Mesenchymal stem cell (in vitro differentiated cells and primary cell): ENCODE measurements around the gene GPHN.

Experiments
- DNase-seq: peaks from one replicate; pipeline ENCODE4 v3.0.0-alpha.2; 2013
- H2AFZ ChIP-seq: one replicate; pipeline ENCODE4 v1.6.1; 2013; ENCODE audit warnings: low read depth, mild to moderate bottlenecking, control low read depth, inconsistent platforms, low read length, moderate library complexity
- H2AK5ac ChIP-seq: 2 replicates; pipeline ENCODE4 v1.6.1; 2013; ENCODE audit warnings: low read length, moderate library complexity, mild to moderate bottlenecking, inconsistent platforms; ENCODE audit not compliant: severe bottlenecking
- H2BK120ac ChIP-seq: one replicate; pipeline ENCODE4 v1.6.1; 2013; ENCODE audit warnings: low read depth, mild to moderate bottlenecking, inconsistent platforms, low read length, moderate library complexity
- H2BK12ac ChIP-seq, 2 experiments: one replicate each; pipeline ENCODE4 v1.6.1; 2013; ENCODE audit warnings: inconsistent platforms in 2 of 2, low read length in 2 of 2, mild to moderate bottlenecking in 2 of 2, moderate library complexity in 2 of 2, control low read depth in 1 of 2
- H2BK15ac ChIP-seq: one replicate; pipeline ENCODE4 v1.6.1; 2013; ENCODE audit warnings: mild to moderate bottlenecking, low read depth, inconsistent platforms; ENCODE audit not compliant: poor library complexity, severe bottlenecking
- H2BK5ac ChIP-seq: 2 replicates; pipeline ENCODE4 v1.6.1; 2013; ENCODE audit warnings: low read depth, mild to moderate bottlenecking, low read length, control low read depth, inconsistent platforms; ENCODE audit not compliant: poor library complexity, severe bottlenecking
- H3K14ac ChIP-seq, 2 experiments: one replicate each; pipeline ENCODE4 v1.6.1; 2013; ENCODE audit warnings: inconsistent platforms in 2 of 2, low read length in 2 of 2, control low read depth in 1 of 2, mild to moderate bottlenecking in 1 of 2, moderate library complexity in 1 of 2
- H3K18ac ChIP-seq, 2 experiments: one replicate each; pipeline ENCODE4 v1.6.1; 2013; ENCODE audit warnings: inconsistent platforms in 2 of 2, low read length in 2 of 2, control low read depth in 1 of 2, low read depth in 1 of 2, mild to moderate bottlenecking in 1 of 2
- H3K23ac ChIP-seq, 2 experiments: one replicate each; pipeline ENCODE4 v1.6.1; 2013; ENCODE audit warnings: inconsistent platforms in 2 of 2, low read length in 2 of 2, mild to moderate bottlenecking in 2 of 2, moderate library complexity in 2 of 2, control low read depth in 1 of 2
- H3K27ac ChIP-seq: 2 replicates; pipeline ENCODE4 v1.5.1; 2013; ENCODE audit warnings: mild to moderate bottlenecking, moderate library complexity, low read length, control low read depth, inconsistent platforms; ENCODE audit not compliant: poor library complexity, severe bottlenecking
- H3K27me3 ChIP-seq, 2 experiments: 2 replicates each; pipeline versions ENCODE4 v1.6.1 to v1.7.0; 2013; ENCODE audit warnings: low read length in 2 of 2, mild to moderate bottlenecking in 2 of 2, moderate library complexity in 2 of 2, control low read depth in 1 of 2, inconsistent platforms in 1 of 2; ENCODE audit not compliant: control insufficient read depth in 1 of 2, insufficient read depth in 1 of 2
- H3K36me3 ChIP-seq, 2 experiments: 2 replicates each; pipeline versions ENCODE4 v1.6.1 to v1.7.0; 2013; ENCODE audit warnings: low read length in 2 of 2, control low read depth in 1 of 2, inconsistent platforms in 1 of 2, low read depth in 1 of 2, mild to moderate bottlenecking in 1 of 2; ENCODE audit not compliant: insufficient read depth in 2 of 2, control insufficient read depth in 1 of 2
- H3K4ac ChIP-seq, 2 experiments: one replicate each; pipeline ENCODE4 v1.6.1; 2013; ENCODE audit warnings: inconsistent platforms in 2 of 2, low read length in 2 of 2, mild to moderate bottlenecking in 2 of 2, moderate library complexity in 2 of 2, control low read depth in 1 of 2, low read depth in 1 of 2
- H3K4me1 ChIP-seq: 2 replicates; pipeline ENCODE4 v1.6.1; 2013; ENCODE audit warnings: low read depth, low read length, control low read depth; ENCODE audit not compliant: control insufficient read depth, insufficient read depth
- H3K4me2 ChIP-seq: 2 replicates; pipeline ENCODE4 v1.6.1; 2013; ENCODE audit warnings: low read length, mild to moderate bottlenecking, inconsistent platforms; ENCODE audit not compliant: poor library complexity, severe bottlenecking
- H3K4me3 ChIP-seq, 2 experiments: 2 replicates each; pipeline versions ENCODE4 v1.5.1 to v1.7.0; 2013; ENCODE audit warnings: low read length in 2 of 2, mild to moderate bottlenecking in 2 of 2, control low read depth in 1 of 2, low read depth in 1 of 2; ENCODE audit not compliant: insufficient read depth in 1 of 2
- H3K79me1 ChIP-seq: replicated peaks from 2 replicates; pipeline ENCODE4 v1.6.1; 2013; ENCODE audit warnings: mild to moderate bottlenecking, control low read depth, low read length, inconsistent platforms; ENCODE audit not compliant: poor library complexity, severe bottlenecking
- H3K9ac ChIP-seq: 2 replicates; pipeline ENCODE4 v1.7.0; 2013; ENCODE audit warnings: mild to moderate bottlenecking, low read length, moderate library complexity
- H3K9me3 ChIP-seq: 2 replicates; pipeline ENCODE4 v1.7.0; 2013; ENCODE audit warnings: mild to moderate bottlenecking, low read length; ENCODE audit not compliant: control insufficient read depth
- H4K8ac ChIP-seq: one replicate; pipeline ENCODE4 v1.6.1; 2013; ENCODE audit warnings: inconsistent platforms, mild to moderate bottlenecking, low read length, moderate library complexity
- H4K91ac ChIP-seq: one replicate; pipeline ENCODE4 v1.6.1; 2013; ENCODE audit warnings: mild to moderate bottlenecking, low read length, inconsistent platforms
- WGBS: methylation state at CpG from one replicate; pipeline ENCODE4 v1.1.7; 2013; ENCODE audit warnings: mixed read lengths; 5-methylcytosine and 5-hydroxymethylcytosine counted together

Gene GPHN

DNA sequence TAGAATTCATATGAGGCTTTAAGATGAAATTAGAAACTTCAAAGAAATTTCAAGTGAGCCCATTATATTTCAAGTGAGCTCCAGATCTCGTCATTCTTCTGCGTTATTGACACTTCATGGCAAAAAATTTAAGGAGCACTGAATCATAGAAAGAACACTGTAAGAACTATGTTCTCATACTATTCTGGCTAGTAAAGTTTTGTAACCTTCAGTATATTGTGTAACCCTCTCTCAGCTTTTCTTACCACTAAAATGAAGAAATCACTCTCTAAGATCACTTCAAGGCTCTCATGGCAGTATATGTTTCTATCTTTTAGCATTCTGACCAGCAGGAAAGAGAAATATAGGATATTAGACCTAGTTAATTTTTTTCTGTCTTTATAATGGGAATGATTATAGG is 6.3 kb downstream of the GPHN start:
- Histone ChIP-seq H3K18ac (no peak overlapping the region), H3K27me3 (no peaks in the 10 kb centered on the region), H4K91ac (no peak overlapping the region), H4K8ac (no peak overlapping the region), H3K23ac (no peak overlapping the region), H2BK120ac (no peak overlapping the region), H3K36me3 (no peaks in the 10 kb centered on the region), H3K4me1 (no peaks in the 10 kb centered on the region), H3K27ac (no peak overlapping the region), H3K79me1 (peaks cover 4% of the 10 kb centered on the region), H3K4me3 (no peak overlapping the region), H3K4ac (no peak overlapping the region), H3K4me2 (no peak overlapping the region), H2AFZ (no peak overlapping the region), H3K9me3 (no peaks in the 10 kb centered on the region), H3K14ac (no peak overlapping the region), H2AK5ac (no peak overlapping the region), H2BK12ac (no peak overlapping the region), H3K9ac (no peak overlapping the region), H2BK5ac (no peak overlapping the region), H2BK15ac (no peak overlapping the region)
- DNase-seq: peak; percentile 25
- WGBS: no CpG with 5 or more reads among the region's 2 CpGs

- WGBS: 95% methylated on average over 8 of the region's 9 CpGs
- H4K91ac ChIP-seq: no peak overlapping the region
- H2BK15ac ChIP-seq: no peak overlapping the region
- no peak overlapping the region for H2AK5ac ChIP-seq
- H2AFZ ChIP-seq: no peak overlapping the region
- H3K27ac ChIP-seq: no peak overlapping the region
- no peak for DNase-seq
- H3K18ac ChIP-seq: no peak overlapping the region
- H3K23ac ChIP-seq: peak overlapping the region in 1 of 2 experiments; percentile 40
- H3K14ac ChIP-seq: peak overlapping the region in 1 of 2 experiments; percentile 28
- H3K4ac ChIP-seq: no peak overlapping the region
- peaks cover 1% of the 10 kb centered on the region for H3K4me1 ChIP-seq
- no peak overlapping the region for H2BK5ac ChIP-seq
- no peak overlapping the region for H3K9ac ChIP-seq
- H2BK120ac ChIP-seq: no peak overlapping the region
- H3K9me3 ChIP-seq: no peaks in the 10 kb centered on the region
- peaks cover 19% of the 10 kb centered on the region for H3K79me1 ChIP-seq
- H3K36me3 ChIP-seq: no peaks in the 10 kb centered on the region
- H4K8ac ChIP-seq: peak overlapping the region; percentile 49
- no peak overlapping the region for H2BK12ac ChIP-seq
- no peak overlapping the region for H3K4me2 ChIP-seq
- no peak overlapping the region for H3K4me3 ChIP-seq
- H3K27me3 ChIP-seq: no peaks in the 10 kb centered on the region
These were observed 22.6 kb downstream of the GPHN start for GRCh38 chr14:66530526-66530925.

GRCh38 chr14:66539034-66539433 is 31.1 kb downstream of the GPHN start:
- Histone ChIP-seq H3K4ac (no peak overlapping the region), H2BK120ac (no peak overlapping the region), H2BK12ac (no peak overlapping the region), H2AFZ (no peak overlapping the region), H2BK15ac (no peak overlapping the region), H2AK5ac (no peak overlapping the region), H3K4me3 (no peak overlapping the region), H3K4me1 (no peaks in the 10 kb centered on the region), H3K23ac (no peak overlapping the region), H3K27ac (no peak overlapping the region), H3K18ac (no peak overlapping the region), H3K14ac (no peak overlapping the region), H3K9ac (no peak overlapping the region), H3K9me3 (no peaks in the 10 kb centered on the region), H3K27me3 (no peaks in the 10 kb centered on the region), H3K4me2 (no peak overlapping the region), H3K36me3 (no peaks in the 10 kb centered on the region), H3K79me1 (peaks cover 8% of the 10 kb centered on the region), H4K91ac (no peak overlapping the region), H4K8ac (no peak overlapping the region), H2BK5ac (no peak overlapping the region)
- no peak for DNase-seq
- WGBS: 85% methylated on average over 2 of the region's 3 CpGs

- Histone ChIP-seq H4K91ac (no peak overlapping the region), H3K4me3 (no peak overlapping the region), H3K36me3 (no peaks in the 10 kb centered on the region), H3K4ac (no peak overlapping the region), H3K4me2 (no peak overlapping the region), H4K8ac (no peak overlapping the region), H3K9ac (no peak overlapping the region), H2BK12ac (no peak overlapping the region), H2AK5ac (no peak overlapping the region), H2BK15ac (no peak overlapping the region), H2AFZ (no peak overlapping the region), H3K14ac (no peak overlapping the region), H3K9me3 (no peaks in the 10 kb centered on the region), H3K23ac (no peak overlapping the region), H3K4me1 (no peaks in the 10 kb centered on the region), H2BK5ac (no peak overlapping the region), H3K27me3 (no peaks in the 10 kb centered on the region), H3K27ac (no peak overlapping the region), H3K18ac (no peak overlapping the region), H3K79me1 (peaks cover 8% of the 10 kb centered on the region), H2BK120ac (no peak overlapping the region)
- DNase-seq: no peak
- WGBS: 97% methylated on average over 1 of the region's 1 CpG
These were observed 32.1 kb downstream of the GPHN start for GRCh38 chr14:66540038-66540437.
